Colonic mucosa (tissue), 4 donors: ENCODE results near the gene GUCA2B. TPM values are rescaled to one million over a fixed set of nuclear protein-coding genes. Genes with fewer than 3 reads are reported as not detected.

Experiments used
- DNase-seq: peaks from one replicate; pipeline ENCODE4 v3.0.0-alpha.2; 2020
- H3K27ac ChIP-seq: fragments of 200-600 bp; one replicate; pipeline ENCODE4 v1.8.0; 2021
- H3K27me3 ChIP-seq: fragments of 200-600 bp; one replicate; pipeline ENCODE4 v1.8.0; 2021
- H3K36me3 ChIP-seq: fragments of 200-600 bp; one replicate; pipeline ENCODE4 v1.8.0; 2021
- H3K4me1 ChIP-seq: fragments of 200-600 bp; one replicate; pipeline ENCODE4 v1.8.0; 2021; ENCODE audit warnings: mild to moderate bottlenecking
- H3K4me3 ChIP-seq: fragments of 200-600 bp; one replicate; pipeline ENCODE4 v1.8.0; 2021
- H3K9ac ChIP-seq, 2 donors: one replicate each; pipeline ENCODE4 v1.7.0; 2013; ENCODE audit warnings: control low read depth in 2 of 2, low read depth in 2 of 2, low read length in 2 of 2
- H3K9me3 ChIP-seq: fragments of 200-600 bp; one replicate; pipeline ENCODE4 v1.8.0; 2021
- CTCF ChIP-seq: fragments of 200-600 bp; IDR thresholded peaks from one replicate; pipeline ENCODE4 v1.8.0; 2022; ENCODE audit warnings: antibody characterized with exemption, mild to moderate bottlenecking
- intact Hi-C: fragments of 100-400 bp; cut with DNase I; formaldehyde crosslinking; loops from one replicate; pipeline ENCODE4 v1.14.1; 2022
- total RNA-seq, 2 donors: library from RNA; stranded (reverse); fragmentation: NEBNext Ultra II Directional in 1 of 2; extraction: Animal tissue kit (Norgen Biotek cat#: 25700) in 1 of 2; gene quantifications; one replicate each; pipeline ENCODE4 v1.2.1, GENCODE V29; 2021
- donor health status: healthy.
- donor health status: DM: no; HTN: no; CAD: no.
- donor health status: DM: no; HTN: no; CAD: no.

Gene GUCA2B
- total RNA-seq, 2 donors from 2014 or later = 27.7 to 44.5 TPM

DNA sequence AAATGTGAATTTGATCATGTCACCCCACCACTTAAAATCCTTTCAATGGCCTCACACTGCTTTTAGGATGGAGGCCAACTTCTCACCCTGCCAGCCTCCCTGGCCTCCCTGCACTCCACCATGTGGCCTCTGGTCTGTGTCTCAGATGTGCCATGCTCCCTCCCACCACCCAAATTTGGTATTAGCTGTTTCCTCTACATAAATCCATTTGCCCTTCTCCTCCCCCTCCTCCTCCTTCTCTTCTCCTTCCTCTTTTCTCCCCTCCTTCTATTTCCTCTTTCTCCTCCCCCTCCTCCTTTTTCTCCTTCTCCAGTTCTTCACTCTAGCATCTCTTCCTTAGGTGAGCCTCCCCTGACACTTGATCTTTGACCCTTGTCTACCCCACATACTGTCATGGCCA is 16.7 kb upstream of the GUCA2B start:
- Histone ChIP-seq H3K27me3 (no peaks in the 10 kb centered on the region), H3K36me3 (no peaks in the 10 kb centered on the region), H3K9ac (no peak overlapping the region), H3K9me3 (no peaks in the 10 kb centered on the region), H3K27ac (no peak overlapping the region), H3K4me3 (no peak overlapping the region), H3K4me1 (no peaks in the 10 kb centered on the region)
- TF ChIP-seq CTCF = no peak
- DNase-seq = no peak
- intact Hi-C loops = no loop called here

GRCh38 chr1:42137766-42138165 is 15.4 kb upstream of the GUCA2B start:
- Histone ChIP-seq H3K4me3 (no peak overlapping the region), H3K9ac (no peak overlapping the region), H3K9me3 (no peaks in the 10 kb centered on the region), H3K27me3 (no peaks in the 10 kb centered on the region), H3K4me1 (no peaks in the 10 kb centered on the region), H3K36me3 (no peaks in the 10 kb centered on the region), H3K27ac (no peak overlapping the region)
- intact Hi-C loops = no loop called here
- DNase-seq = no peak
- no peak for TF ChIP-seq CTCF

DNA sequence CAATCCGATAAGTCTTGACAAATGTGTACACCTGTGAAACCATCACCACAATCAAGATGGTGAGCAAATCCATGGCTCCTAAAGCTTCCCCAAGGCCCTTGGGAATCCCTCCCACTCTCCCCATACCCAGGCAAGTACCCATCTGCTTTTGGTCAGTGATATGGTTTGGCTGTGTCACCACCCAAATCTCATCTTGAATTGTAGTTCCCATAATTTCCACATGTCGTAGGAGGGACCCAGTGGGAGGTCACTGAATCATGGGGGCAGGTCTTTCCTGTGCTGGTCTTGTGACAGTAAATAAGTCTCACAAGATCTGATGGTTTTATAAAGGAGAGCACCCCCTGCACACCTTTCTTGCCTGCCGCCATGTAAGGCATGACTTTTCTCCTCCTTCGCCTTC is 14.6 kb upstream of the GUCA2B start:
- TF ChIP-seq CTCF = no peak

GRCh38 chr1:42139444-42139843 is 13.8 kb upstream of the GUCA2B start:
- Histone ChIP-seq H3K4me3 (no peak overlapping the region), H3K9me3 (no peaks in the 10 kb centered on the region), H3K9ac (no peak overlapping the region), H3K27ac (no peak overlapping the region), H3K36me3 (no peaks in the 10 kb centered on the region), H3K27me3 (no peaks in the 10 kb centered on the region), H3K4me1 (no peaks in the 10 kb centered on the region)
- DNase-seq = no peak
- intact Hi-C loops = no loop called here
- TF ChIP-seq CTCF = no peak

More for the DNA sequence above, 14.6 kb upstream of the GUCA2B start:
- Histone ChIP-seq H3K36me3 (no peaks in the 10 kb centered on the region), H3K9ac (no peak overlapping the region), H3K27me3 (no peaks in the 10 kb centered on the region), H3K4me3 (no peak overlapping the region), H3K4me1 (no peaks in the 10 kb centered on the region), H3K27ac (no peak overlapping the region), H3K9me3 (no peaks in the 10 kb centered on the region)
- intact Hi-C loops = no loop called here
- no peak for DNase-seq

- H3K4me3 ChIP-seq = no peak overlapping the region
- no peaks in the 10 kb centered on the region for H3K36me3 ChIP-seq
- no peak overlapping the region for H3K9ac ChIP-seq
- no peaks in the 10 kb centered on the region for H3K4me1 ChIP-seq
- H3K9me3 ChIP-seq = no peaks in the 10 kb centered on the region
- no peak for TF ChIP-seq CTCF
- H3K27me3 ChIP-seq = no peaks in the 10 kb centered on the region
- intact Hi-C loops = no loop called here
- DNase-seq = no peak
- no peak overlapping the region for H3K27ac ChIP-seq
Observed at GRCh38 chr1:42140191-42140590, 13.0 kb upstream of the GUCA2B start.

DNA sequence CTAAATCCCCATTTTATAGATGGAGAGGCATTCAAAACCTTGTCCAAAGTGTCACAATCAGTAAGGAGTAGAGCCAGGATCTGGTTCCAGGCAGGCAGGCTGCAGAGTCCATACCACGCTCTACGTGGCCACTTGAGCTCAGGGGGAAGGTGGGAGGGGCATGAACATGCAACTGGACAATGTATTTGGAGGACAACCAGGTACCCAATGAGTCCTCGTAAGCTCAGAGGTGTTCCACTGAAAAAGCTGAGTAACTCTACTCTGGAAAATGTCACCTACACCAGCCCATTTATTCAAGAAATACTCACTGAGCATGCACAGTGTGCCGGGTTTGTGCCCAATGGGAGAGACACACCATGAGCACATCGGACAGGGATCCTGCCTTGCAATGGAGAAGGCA is 11.2 kb upstream of the GUCA2B start:
- intact Hi-C loops = no loop called here
- DNase-seq = no peak
- H3K9me3 ChIP-seq = no peaks in the 10 kb centered on the region
- no peaks in the 10 kb centered on the region for H3K36me3 ChIP-seq
- no peaks in the 10 kb centered on the region for H3K27me3 ChIP-seq
- no peak overlapping the region for H3K27ac ChIP-seq
- no peak overlapping the region for H3K9ac ChIP-seq
- no peak overlapping the region for H3K4me3 ChIP-seq
- no peak for TF ChIP-seq CTCF
- no peaks in the 10 kb centered on the region for H3K4me1 ChIP-seq
